Kidney capillary endothelial cell (primary cell): Measurements from ENCODE around the gene DNAJC19.

Source experiments
- DNase-seq: peaks from one replicate; pipeline ENCODE4 v3.0.0-alpha.2; 2018; ENCODE audit warnings: low spot score

DNAJC19 gene

GRCh38 chr3:180961087-180961486 is 28.4 kb downstream of the DNAJC19 start:
- no peak for DNase-seq

DNA sequence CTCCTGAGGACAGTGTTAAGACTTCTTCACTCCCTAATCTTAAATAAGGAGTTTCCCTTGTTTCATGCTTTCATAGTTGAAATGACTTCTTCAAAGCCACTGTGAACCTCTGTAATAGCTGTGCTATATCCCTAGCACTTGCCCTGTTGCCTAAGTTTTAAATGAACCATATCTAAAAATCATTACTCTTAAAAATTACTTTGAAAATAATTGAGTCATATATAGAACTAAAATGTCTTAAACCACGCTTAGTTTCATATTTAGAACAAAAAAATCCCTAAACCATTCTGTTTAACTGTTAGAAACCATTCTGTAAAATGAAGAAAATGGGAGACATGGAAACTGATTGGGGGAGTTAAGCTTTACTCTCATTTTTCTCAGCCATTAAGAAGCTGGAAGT is 29.8 kb downstream of the DNAJC19 start:
- no peak for DNase-seq

DNA sequence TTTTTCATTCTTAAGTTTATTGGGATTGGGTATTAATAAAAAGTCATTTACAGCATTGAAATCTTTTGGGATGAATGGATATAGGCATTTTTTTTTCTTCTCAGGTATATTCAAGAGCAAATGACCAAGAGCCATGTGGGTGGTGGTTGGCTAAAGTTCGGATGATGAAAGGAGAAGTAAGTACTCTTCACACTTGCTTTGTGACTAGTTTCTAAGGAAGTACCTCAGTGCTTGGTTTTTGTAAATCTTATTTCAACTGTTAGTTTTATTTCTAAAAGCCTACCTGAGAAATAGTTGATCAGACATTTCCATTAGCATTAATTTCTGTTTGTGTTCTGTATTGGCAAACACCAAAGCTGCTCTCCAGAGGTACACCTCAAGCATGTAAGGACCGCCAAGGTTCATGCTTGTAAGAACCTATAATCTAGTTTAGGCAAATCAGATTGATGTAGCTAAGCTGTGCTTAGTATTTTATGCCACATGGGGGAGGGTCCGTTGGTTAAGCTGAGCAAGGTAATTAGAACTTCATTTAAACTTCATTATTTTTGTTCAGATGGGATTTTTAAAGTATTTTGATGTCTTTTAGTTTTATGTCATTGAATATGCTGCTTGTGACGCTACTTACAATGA is 41.7 kb downstream of the DNAJC19 start:
- no peak for DNase-seq

DNA sequence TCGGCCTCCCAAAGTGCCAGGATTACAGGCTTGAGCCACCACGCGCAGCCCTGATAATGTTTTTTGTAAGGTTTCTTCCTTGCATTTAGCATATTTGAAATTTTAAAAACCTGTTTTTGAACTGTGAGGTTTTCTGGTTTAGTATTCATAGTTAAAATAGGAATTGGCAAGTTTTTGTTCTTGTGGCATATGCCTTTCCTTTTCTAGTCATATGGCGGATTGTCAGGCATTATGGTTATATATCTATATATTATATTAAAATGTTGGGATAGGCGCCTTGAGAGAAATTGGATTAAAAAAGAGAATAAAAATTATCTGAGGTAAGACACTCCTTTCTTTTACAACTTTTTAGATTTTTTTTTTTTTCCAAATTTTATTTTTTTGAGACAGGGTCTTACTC is 48.7 kb downstream of the DNAJC19 start:
- DNase-seq: no peak

DNA sequence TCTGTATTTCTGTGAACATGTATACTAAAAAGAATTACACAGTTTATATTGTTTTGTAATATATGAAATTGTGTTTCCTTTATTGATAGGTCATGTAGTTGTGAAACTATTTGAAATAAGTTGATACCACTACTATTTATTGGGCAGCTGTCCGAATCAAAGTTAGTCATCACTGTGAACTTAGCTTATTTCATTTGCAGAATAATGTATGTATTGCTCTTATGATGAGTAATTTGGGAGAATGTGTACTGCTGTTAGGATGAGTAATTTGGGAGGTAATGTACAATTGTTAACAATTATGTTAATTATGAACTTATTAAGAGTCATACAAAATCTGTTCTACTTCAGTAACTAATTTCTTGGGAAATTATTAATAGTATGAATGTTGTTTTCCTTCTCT is 54.9 kb downstream of the DNAJC19 start:
- DNase-seq: no peak
